Calu3 (cell line): ENCODE measurements around the gene ABCA4. TPM values are rescaled to one million over a fixed set of nuclear protein-coding genes. Genes with fewer than 3 reads are reported as not detected.

Source experiments
- BruUV-seq: library from RNA; stranded (reverse); fragments of 400-500 nt; replicated peaks from 2 replicates; lab custom pipeline; 2021; lab: Mats Ljungman, UMichigan
- CTCF ChIA-PET: fragments of 300-600 bp; sonication (Branson Sonifier 250); formaldehyde crosslinking; loops from one replicate; lab custom pipeline; 2022; ENCODE audit warnings: antibody characterized with exemption; lab: Charles Lee
- DNase-seq: peaks from one replicate; pipeline ENCODE4 v3.0.0; 2022
- H3K27ac Mint-ChIP-seq: one replicate; pipeline ENCODE4 v1.8.0; 2022; ENCODE audit warnings: mixed read lengths; ENCODE audit not compliant: unreplicated experiment
- H3K27me3 Mint-ChIP-seq: one replicate; pipeline ENCODE4 v1.8.0; 2022; ENCODE audit warnings: mixed read lengths; ENCODE audit not compliant: unreplicated experiment
- H3K36me3 Mint-ChIP-seq: one replicate; pipeline ENCODE4 v1.8.0; 2022; ENCODE audit warnings: mild to moderate bottlenecking, moderate library complexity, mixed read lengths; ENCODE audit not compliant: insufficient read depth, unreplicated experiment
- H3K4me1 Mint-ChIP-seq: one replicate; pipeline ENCODE4 v1.8.0; 2022; ENCODE audit warnings: mild to moderate bottlenecking, low read depth, mixed read lengths; ENCODE audit not compliant: unreplicated experiment
- H3K4me3 Mint-ChIP-seq: one replicate; pipeline ENCODE4 v1.8.0; 2022; ENCODE audit warnings: mild to moderate bottlenecking, low read depth, moderate library complexity, mixed read lengths; ENCODE audit not compliant: unreplicated experiment
- H3K9me3 Mint-ChIP-seq: one replicate; pipeline ENCODE4 v1.8.0; 2022; ENCODE audit warnings: low read depth, mixed read lengths; ENCODE audit not compliant: unreplicated experiment
- CTCF ChIP-seq: fragments of 200-600 bp; IDR thresholded peaks from one replicate; pipeline ENCODE4 v1.8.0; 2022; ENCODE audit warnings: antibody characterized with exemption; ENCODE audit not compliant: unreplicated experiment
- intact Hi-C: fragments of 100-400 bp; cut with micrococcal nuclease; formaldehyde crosslinking; loops from one replicate; pipeline ENCODE4 v1.10.0; 2022; ENCODE audit not compliant: unreplicated experiment
- total RNA-seq: library from RNA; stranded (reverse); gene quantifications from 2 replicates; pipeline ENCODE4 v1.2.3, GENCODE V29; 2022

The ABCA4 gene
- total RNA-seq, 1 experiment from 2014 or later: 0.31 TPM

- no TSS peak for BruUV-seq
- Mint-ChIP-seq H3K9me3 (no peaks in the 10 kb centered on the region), H3K4me1 (no peaks in the 10 kb centered on the region), H3K27ac (no peak overlapping the region), H3K4me3 (no peak overlapping the region), H3K27me3 (peaks cover 67% of the 10 kb centered on the region), H3K36me3 (no peaks in the 10 kb centered on the region)
- TF ChIP-seq CTCF: no peak
- intact Hi-C loops: no loop called here
- DNase-seq: no peak
- CTCF ChIA-PET: no interaction called here
These were observed 107.5 kb downstream of the ABCA4 start for GRCh38 chr1:94013367-94013878.

GRCh38 chr1:94012708-94013366 lies 108.1 kb downstream of the ABCA4 start:
- no peak for DNase-seq
- Mint-ChIP-seq H3K36me3 (no peaks in the 10 kb centered on the region), H3K4me1 (no peaks in the 10 kb centered on the region), H3K4me3 (no peak overlapping the region), H3K27me3 (peaks cover 67% of the 10 kb centered on the region), H3K9me3 (no peaks in the 10 kb centered on the region), H3K27ac (no peak overlapping the region)
- CTCF ChIA-PET: no interaction called here
- no peak for TF ChIP-seq CTCF
- no TSS peak for BruUV-seq
- intact Hi-C loops: no loop called here

- H3K4me3 Mint-ChIP-seq: no peak overlapping the region
- no peak for DNase-seq
- H3K9me3 Mint-ChIP-seq: no peaks in the 10 kb centered on the region
- H3K36me3 Mint-ChIP-seq: no peaks in the 10 kb centered on the region
- no peak for TF ChIP-seq CTCF
- H3K27ac Mint-ChIP-seq: no peak overlapping the region
- intact Hi-C loops: no loop called here
- CTCF ChIA-PET: no interaction called here
- no peaks in the 10 kb centered on the region for H3K4me1 Mint-ChIP-seq
- no TSS peak for BruUV-seq
- H3K27me3 Mint-ChIP-seq: peaks cover 61% of the 10 kb centered on the region
These were observed 109.0 kb downstream of the ABCA4 start for GRCh38 chr1:94011709-94012595.

DNA sequence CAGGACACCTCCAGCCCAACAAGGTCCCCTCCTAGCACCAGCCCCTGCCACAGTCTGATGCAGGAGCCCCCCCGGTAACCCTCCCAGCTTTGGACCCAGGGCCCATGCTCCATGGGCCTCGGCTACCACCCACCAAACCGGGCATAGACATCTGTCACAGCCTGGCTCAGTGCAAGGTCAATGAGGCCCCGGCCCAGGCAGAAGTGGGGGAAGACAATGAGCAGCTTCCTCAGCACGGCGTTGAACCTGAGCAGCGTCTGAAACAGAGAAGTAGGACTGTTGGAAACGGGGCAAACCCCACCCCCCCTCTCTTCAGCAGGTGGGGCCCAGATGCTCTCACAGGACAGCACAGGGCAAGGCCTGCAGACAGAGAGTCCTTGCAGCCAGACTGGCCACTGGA lies 109.8 kb downstream of the ABCA4 start:
- peaks cover 53% of the 10 kb centered on the region for H3K27me3 Mint-ChIP-seq
- no peak for DNase-seq
- no peak overlapping the region for H3K4me3 Mint-ChIP-seq
- H3K4me1 Mint-ChIP-seq: no peaks in the 10 kb centered on the region
- CTCF ChIA-PET: no interaction called here
- H3K9me3 Mint-ChIP-seq: no peaks in the 10 kb centered on the region
- H3K27ac Mint-ChIP-seq: no peak overlapping the region
- BruUV-seq: no TSS peak
- no peak for TF ChIP-seq CTCF
- no peaks in the 10 kb centered on the region for H3K36me3 Mint-ChIP-seq
- intact Hi-C loops: no loop called here
